ENCODE results near the gene LDB3.

DNA sequence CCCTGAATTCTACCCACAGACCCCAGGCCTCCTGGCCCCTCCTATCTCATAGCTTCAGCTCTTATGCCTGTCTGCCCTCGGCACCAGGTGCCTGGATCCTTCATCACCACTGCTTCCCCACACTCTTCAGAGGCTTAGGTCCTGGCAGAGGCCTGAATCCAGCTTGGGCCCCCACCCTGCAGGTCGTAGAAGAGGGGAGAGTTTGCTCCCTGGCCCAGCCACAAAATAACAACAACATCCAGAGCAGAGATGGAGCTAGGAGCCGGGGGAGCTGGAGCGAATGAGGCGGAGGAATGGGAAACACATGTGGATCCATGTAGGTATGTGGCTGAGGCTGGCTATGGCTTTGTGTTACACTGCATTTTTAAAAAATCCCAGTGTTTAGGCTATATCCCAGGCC lies 21.8 kb upstream of the LDB3 start:
- TF ChIP-seq, protein P1, sequence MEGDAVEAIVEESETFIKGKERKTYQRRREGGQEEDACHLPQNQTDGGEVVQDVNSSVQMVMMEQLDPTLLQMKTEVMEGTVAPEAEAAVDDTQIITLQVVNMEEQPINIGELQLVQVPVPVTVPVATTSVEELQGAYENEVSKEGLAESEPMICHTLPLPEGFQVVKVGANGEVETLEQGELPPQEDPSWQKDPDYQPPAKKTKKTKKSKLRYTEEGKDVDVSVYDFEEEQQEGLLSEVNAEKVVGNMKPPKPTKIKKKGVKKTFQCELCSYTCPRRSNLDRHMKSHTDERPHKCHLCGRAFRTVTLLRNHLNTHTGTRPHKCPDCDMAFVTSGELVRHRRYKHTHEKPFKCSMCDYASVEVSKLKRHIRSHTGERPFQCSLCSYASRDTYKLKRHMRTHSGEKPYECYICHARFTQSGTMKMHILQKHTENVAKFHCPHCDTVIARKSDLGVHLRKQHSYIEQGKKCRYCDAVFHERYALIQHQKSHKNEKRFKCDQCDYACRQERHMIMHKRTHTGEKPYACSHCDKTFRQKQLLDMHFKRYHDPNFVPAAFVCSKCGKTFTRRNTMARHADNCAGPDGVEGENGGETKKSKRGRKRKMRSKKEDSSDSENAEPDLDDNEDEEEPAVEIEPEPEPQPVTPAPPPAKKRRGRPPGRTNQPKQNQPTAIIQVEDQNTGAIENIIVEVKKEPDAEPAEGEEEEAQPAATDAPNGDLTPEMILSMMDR (IDR thresholded peaks at IDR 0.05): no peak
- TF ChIP-seq POLR2A (IDR thresholded peaks at IDR 0.05): no peak
